NB4 (cell line): ENCODE data around the gene SLC47A2.

Experiments
- CTCF ChIP-seq: IDR thresholded peaks from one replicate; pipeline ENCODE4 v1.5.1; 2012; ENCODE audit warnings: low read depth, low read length
- MAX ChIP-seq: IDR thresholded peaks from 2 replicates; pipeline ENCODE4 v1.6.1; 2011; ENCODE audit warnings: low read depth, low read length
- MYC ChIP-seq: IDR thresholded peaks from 2 replicates; pipeline ENCODE4 v1.6.1; 2011; ENCODE audit warnings: low read depth, low read length
- POLR2A ChIP-seq: IDR thresholded peaks from 2 replicates; pipeline ENCODE4 v1.6.1; 2011; ENCODE audit warnings: mild to moderate bottlenecking; ENCODE audit not compliant: insufficient read length; ENCODE audit errors: extremely low read depth

GRCh38 chr17:19664821-19665181 is 51.6 kb downstream of the SLC47A2 start:
- TF ChIP-seq CTCF (no peak), POLR2A (no peak), MAX (no peak), MYC (no peak)
